Adrenal gland (tissue), 5 donors: ENCODE measurements around the gene MPIG6B.

Experiments used
- POLR2A ChIP-seq, 2 donors: fragments of 450-650 bp; IDR thresholded peaks; one replicate each; pipeline ENCODE4 v1.6.1; 2017; ENCODE audit warnings: antibody characterized with exemption in 2 of 2, mild to moderate bottlenecking in 2 of 2, moderate library complexity in 1 of 2
- TF ChIP-seq, protein P1 (sequence below), 6 experiments: fragments of 450-650 bp in 4 of 6; fragments of 200-600 bp in 2 of 6; sonication (generic) in 1 of 6; IDR thresholded peaks; 1 replicate in 5 of 6; 2 replicates in 1 of 6; pipeline versions ENCODE4 v1.5.1 to v1.8.0; 2016 to 2021; ENCODE audit warnings: antibody characterized with exemption in 6 of 6, mild to moderate bottlenecking in 2 of 6, moderate library complexity in 1 of 6
- donor health status: DM: no; HTN: no; CAD: no.

DNA sequence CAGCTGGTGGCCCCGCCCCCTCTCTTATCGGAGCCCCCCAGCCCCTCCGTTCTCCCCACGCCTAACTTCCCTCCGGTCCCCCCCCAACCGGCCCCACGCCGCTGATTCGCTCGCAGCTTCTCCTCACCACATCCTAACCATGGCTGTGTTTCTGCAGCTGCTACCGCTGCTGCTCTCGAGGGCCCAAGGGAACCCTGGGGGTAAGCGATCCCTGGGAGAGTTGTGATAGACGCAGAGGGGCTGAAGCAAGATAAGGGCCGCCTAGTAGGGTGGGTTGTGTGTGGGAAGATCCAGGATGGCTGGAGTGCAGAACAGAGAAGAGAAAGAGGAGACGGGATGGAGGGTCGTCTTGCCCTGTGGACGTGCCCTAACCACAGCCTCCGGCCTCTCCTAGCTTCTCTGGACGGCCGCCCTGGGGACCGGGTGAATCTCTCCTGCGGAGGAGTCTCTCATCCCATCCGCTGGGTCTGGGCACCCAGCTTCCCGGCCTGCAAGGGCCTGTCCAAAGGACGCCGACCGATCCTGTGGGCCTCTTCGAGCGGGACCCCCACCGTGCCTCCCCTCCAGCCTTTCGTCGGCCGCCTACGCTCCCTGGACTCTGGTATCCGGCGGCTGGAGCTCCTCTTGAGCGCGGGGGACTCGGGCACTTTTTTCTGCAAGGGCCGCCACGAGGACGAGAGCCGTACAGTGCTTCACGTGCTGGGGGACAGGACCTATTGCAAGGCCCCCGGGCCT lies at the start of gene MPIG6B:
- TF ChIP-seq, protein P1, sequence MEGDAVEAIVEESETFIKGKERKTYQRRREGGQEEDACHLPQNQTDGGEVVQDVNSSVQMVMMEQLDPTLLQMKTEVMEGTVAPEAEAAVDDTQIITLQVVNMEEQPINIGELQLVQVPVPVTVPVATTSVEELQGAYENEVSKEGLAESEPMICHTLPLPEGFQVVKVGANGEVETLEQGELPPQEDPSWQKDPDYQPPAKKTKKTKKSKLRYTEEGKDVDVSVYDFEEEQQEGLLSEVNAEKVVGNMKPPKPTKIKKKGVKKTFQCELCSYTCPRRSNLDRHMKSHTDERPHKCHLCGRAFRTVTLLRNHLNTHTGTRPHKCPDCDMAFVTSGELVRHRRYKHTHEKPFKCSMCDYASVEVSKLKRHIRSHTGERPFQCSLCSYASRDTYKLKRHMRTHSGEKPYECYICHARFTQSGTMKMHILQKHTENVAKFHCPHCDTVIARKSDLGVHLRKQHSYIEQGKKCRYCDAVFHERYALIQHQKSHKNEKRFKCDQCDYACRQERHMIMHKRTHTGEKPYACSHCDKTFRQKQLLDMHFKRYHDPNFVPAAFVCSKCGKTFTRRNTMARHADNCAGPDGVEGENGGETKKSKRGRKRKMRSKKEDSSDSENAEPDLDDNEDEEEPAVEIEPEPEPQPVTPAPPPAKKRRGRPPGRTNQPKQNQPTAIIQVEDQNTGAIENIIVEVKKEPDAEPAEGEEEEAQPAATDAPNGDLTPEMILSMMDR (IDR thresholded peaks at IDR 0.05): no peak
- no peak for TF ChIP-seq POLR2A (IDR thresholded peaks at IDR 0.05)
